PC-3 (cell line): ENCODE results near the gene COX11. TPM values are rescaled to one million over a fixed set of nuclear protein-coding genes. Genes with fewer than 3 reads are reported as not detected.

Experiments
- ATAC-seq: fragments of 200-7000 bp; cut with Tn5 transposase; 2 replicates; pipeline ENCODE4 v1.9.1; 2020; ENCODE audit warnings: mild to moderate bottlenecking, moderate library complexity
- BruUV-seq: library from RNA; stranded (reverse); fragments of 400-500 nt; replicated peaks from 2 replicates; lab custom pipeline; 2021; lab: Mats Ljungman, UMichigan
- CTCF ChIA-PET: fragments of 300-600 bp; sonication (Branson Sonifier 250); formaldehyde crosslinking; loops from one replicate; lab custom pipeline; 2022; ENCODE audit warnings: antibody characterized with exemption; lab: Charles Lee
- POLR2A ChIA-PET: fragments of 300-600 bp; sonication (Branson Sonifier 250); formaldehyde crosslinking; loops from one replicate; lab custom pipeline; 2022; ENCODE audit warnings: antibody characterized with exemption; ENCODE audit not compliant: unreplicated experiment; lab: Charles Lee
- DNase-seq: peaks from one replicate; pipeline ENCODE4 v3.0.0-alpha.2; 2015
- H2AFZ ChIP-seq: fragments of 300-600 bp; sonication (generic); 2 replicates; pipeline ENCODE4 v1.6.0; 2016; ENCODE audit warnings: antibody characterized with exemption, low read length
- H3F3A ChIP-seq: fragments of 300-600 bp; sonication (generic); one replicate; pipeline ENCODE4 v1.6.0; 2017; ENCODE audit warnings: antibody characterized with exemption, low read length, control low read depth, mild to moderate bottlenecking; ENCODE audit not compliant: unreplicated experiment
- H3K27ac ChIP-seq: fragments of 300-600 bp; sonication (generic); 2 replicates; pipeline ENCODE4 v1.5.1; 2016; ENCODE audit warnings: mild to moderate bottlenecking, low read length
- H3K27me3 ChIP-seq: fragments of 300-600 bp; sonication (generic); 2 replicates; pipeline ENCODE4 v1.6.1; 2016; ENCODE audit warnings: low read length, mixed read lengths
- H3K36me3 ChIP-seq: fragments of 300-600 bp; sonication (generic); 2 replicates; pipeline ENCODE4 v1.6.1; 2016; ENCODE audit warnings: low read depth, mixed run types, low read length, mixed read lengths
- H3K4me1 ChIP-seq: fragments of 300-600 bp; sonication (generic); 2 replicates; pipeline ENCODE4 v1.5.1; 2016; ENCODE audit warnings: low read length; ENCODE audit not compliant: insufficient read depth
- H3K4me2 ChIP-seq: fragments of 300-600 bp; sonication (generic); 2 replicates; pipeline ENCODE4 v1.6.0; 2016; ENCODE audit warnings: low read length
- H3K4me3 ChIP-seq: fragments of 300-600 bp; sonication (generic); 2 replicates; pipeline ENCODE4 v1.5.1; 2016; ENCODE audit warnings: mild to moderate bottlenecking, low read length, mixed read lengths
- H3K79me2 ChIP-seq: fragments of 300-600 bp; sonication (generic); 2 replicates; pipeline ENCODE4 v1.6.1; 2017; ENCODE audit warnings: low read length, mixed read lengths
- H3K9ac ChIP-seq: fragments of 300-600 bp; sonication (generic); 2 replicates; pipeline ENCODE4 v1.6.0; 2016; ENCODE audit warnings: mild to moderate bottlenecking, low read length
- H3K9me2 ChIP-seq: fragments of 300-600 bp; sonication (generic); replicated peaks from 2 replicates; pipeline ENCODE4 v1.6.1; 2016; ENCODE audit warnings: mixed run types, low read length, mixed read lengths
- H3K9me3 ChIP-seq: fragments of 300-600 bp; sonication (generic); 2 replicates; pipeline ENCODE4 v1.6.1; 2016; ENCODE audit warnings: low read length, mixed read lengths
- H4K20me1 ChIP-seq: fragments of 300-600 bp; sonication (generic); 2 replicates; pipeline ENCODE4 v1.6.1; 2016; ENCODE audit warnings: low read length, mixed read lengths
- EZH2 ChIP-seq: fragments of 300-600 bp; sonication (generic); IDR thresholded peaks from one replicate; pipeline ENCODE4 v1.6.1; 2017; ENCODE audit warnings: antibody characterized with exemption, mild to moderate bottlenecking, low read length; ENCODE audit not compliant: unreplicated experiment
- EZH2phosphoT487 ChIP-seq: fragments of 300-600 bp; sonication (generic); IDR thresholded peaks from 2 replicates; pipeline ENCODE4 v1.6.1; 2018; ENCODE audit warnings: mild to moderate bottlenecking, antibody characterized with exemption, low read length, borderline replicate concordance
- intact Hi-C: fragments of 100-400 bp; cut with micrococcal nuclease; formaldehyde crosslinking; loops from 2 replicates; pipeline ENCODE4 v1.9.0; 2023
- total RNA-seq: library from RNA; depleted of rRNA; stranded (reverse); fragments of >200 nt; gene quantifications from 2 replicates; pipeline ENCODE4 v1.2.3, GENCODE V29; 2014
- TF ChIP-seq, protein P1 (sequence below): fragments of 300-600 bp; sonication (generic); conservative IDR thresholded peaks from 2 replicates; pipeline ENCODE4 v1.5.1; 2017; ENCODE audit warnings: antibody characterized with exemption, low read depth, mild to moderate bottlenecking, low read length

The COX11 gene
- total RNA-seq, 1 experiment from 2014 or later: 270 TPM

GRCh38 chr17:54969658-54970572 is 1.5 kb upstream of the COX11 start:
- intact Hi-C loops: loop anchor here (2.0 kb wide), 1 partner anchor 35 kb away; no protein-coding TSS in a partner anchor
- Histone ChIP-seq H3K4me2 (peak overlapping the region; percentile 86), H3K9ac (peak overlapping the region; percentile 91), H3K9me2 (no peaks in the 10 kb centered on the region), H3K9me3 (no peaks in the 10 kb centered on the region), H2AFZ (peak overlapping the region; percentile 96), H3K4me3 (peak overlapping the region; percentile 92), H4K20me1 (no peaks in the 10 kb centered on the region), H3F3A (no peaks in the 10 kb centered on the region), H3K4me1 (peaks cover 24% of the 10 kb centered on the region), H3K36me3 (peaks cover 4% of the 10 kb centered on the region; the same call in 1 of the 2 replicates), H3K27ac (no peak overlapping the region), H3K27me3 (no peaks in the 10 kb centered on the region), H3K79me2 (peaks cover 86% of the 10 kb centered on the region)
- ChIA-PET CTCF (no interaction called here), POLR2A (no interaction called here)
- no peak for DNase-seq
- ATAC-seq: no peak
- no TSS peak for BruUV-seq
- TF ChIP-seq EZH2phosphoT487 (no peak), EZH2 (no peak)
- TF ChIP-seq, protein P1, sequence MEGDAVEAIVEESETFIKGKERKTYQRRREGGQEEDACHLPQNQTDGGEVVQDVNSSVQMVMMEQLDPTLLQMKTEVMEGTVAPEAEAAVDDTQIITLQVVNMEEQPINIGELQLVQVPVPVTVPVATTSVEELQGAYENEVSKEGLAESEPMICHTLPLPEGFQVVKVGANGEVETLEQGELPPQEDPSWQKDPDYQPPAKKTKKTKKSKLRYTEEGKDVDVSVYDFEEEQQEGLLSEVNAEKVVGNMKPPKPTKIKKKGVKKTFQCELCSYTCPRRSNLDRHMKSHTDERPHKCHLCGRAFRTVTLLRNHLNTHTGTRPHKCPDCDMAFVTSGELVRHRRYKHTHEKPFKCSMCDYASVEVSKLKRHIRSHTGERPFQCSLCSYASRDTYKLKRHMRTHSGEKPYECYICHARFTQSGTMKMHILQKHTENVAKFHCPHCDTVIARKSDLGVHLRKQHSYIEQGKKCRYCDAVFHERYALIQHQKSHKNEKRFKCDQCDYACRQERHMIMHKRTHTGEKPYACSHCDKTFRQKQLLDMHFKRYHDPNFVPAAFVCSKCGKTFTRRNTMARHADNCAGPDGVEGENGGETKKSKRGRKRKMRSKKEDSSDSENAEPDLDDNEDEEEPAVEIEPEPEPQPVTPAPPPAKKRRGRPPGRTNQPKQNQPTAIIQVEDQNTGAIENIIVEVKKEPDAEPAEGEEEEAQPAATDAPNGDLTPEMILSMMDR: no peak

DNA sequence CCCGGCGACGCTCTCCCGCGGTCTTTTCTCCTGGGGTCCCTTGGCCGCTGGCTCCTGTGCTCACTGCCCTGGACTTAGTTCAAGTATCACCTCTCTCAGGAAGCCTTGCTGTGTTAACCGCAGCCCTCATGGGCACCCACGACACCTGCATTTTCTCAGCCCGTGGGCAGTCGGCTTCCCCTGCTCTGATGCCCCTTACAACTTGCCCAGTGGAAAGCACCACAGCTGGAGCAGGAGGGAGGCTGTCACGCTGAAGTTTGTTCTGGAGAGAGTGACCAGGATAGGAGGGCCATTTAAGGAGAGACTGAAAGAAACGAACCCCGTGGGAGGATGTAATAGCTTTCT is 506 bp upstream of the COX11 start:
- H3K9me2 ChIP-seq: no peaks in the 10 kb centered on the region
- DNase-seq: peak; percentile 23
- peaks cover 24% of the 10 kb centered on the region for H3K4me1 ChIP-seq
- peak overlapping the region; percentile 96 for H2AFZ ChIP-seq
- ChIA-PET POLR2A (interaction anchor here (0.5 kb wide), 1 partner anchor 399 kb away, joined by 3 read pairs; no protein-coding TSS in a partner anchor), CTCF (no interaction called here)
- no peaks in the 10 kb centered on the region for H4K20me1 ChIP-seq
- peaks cover 83% of the 10 kb centered on the region for H3K79me2 ChIP-seq
- H3K27me3 ChIP-seq: no peaks in the 10 kb centered on the region
- H3K4me3 ChIP-seq: peak overlapping the region; percentile 92
- intact Hi-C loops: loop anchor here (1.0 to 2.0 kb wide), 2 partner anchors 34 to 68 kb away; no protein-coding TSS in a partner anchor
- TF ChIP-seq EZH2phosphoT487: no peak
- TF ChIP-seq, protein P1: no peak
- TF ChIP-seq EZH2: no peak
- peak overlapping the region; percentile 91 for H3K9ac ChIP-seq
- BruUV-seq: TSS peak; percentile 72
- H3K4me2 ChIP-seq: peak overlapping the region; percentile 86
- peak overlapping the region; percentile 12; the same call in 1 of the 2 replicates for H3K27ac ChIP-seq
- no peaks in the 10 kb centered on the region for H3K9me3 ChIP-seq
- H3K36me3 ChIP-seq: peaks cover 13% of the 10 kb centered on the region
- peak; percentile 47 for ATAC-seq
- H3F3A ChIP-seq: no peaks in the 10 kb centered on the region
